Left lung (tissue), 10 donors: ENCODE results near the gene KIF26B. TPM values are rescaled to one million over a fixed set of nuclear protein-coding genes. Genes with fewer than 3 reads are reported as not detected.

Source experiments
- ATAC-seq: fragments of 200-7000 bp; cut with Tn5 transposase; one replicate; pipeline ENCODE4 v1.9.1; 2020; ENCODE audit warnings: moderate library complexity
- DNase-seq, 4 donors: peaks; one replicate each; pipeline ENCODE4 v3.0.0-alpha.2; 2013 to 2020
- H3K27ac ChIP-seq, 2 donors: fragments of 200-600 bp; sonication (generic) in 1 of 2; one replicate each; pipeline versions ENCODE4 v1.5.0 to v1.8.0; 2020 to 2021
- H3K27me3 ChIP-seq, 2 donors: fragments of 200-600 bp; sonication (generic) in 1 of 2; one replicate each; pipeline versions ENCODE4 v1.5.0 to v1.8.0; 2020 to 2021
- H3K36me3 ChIP-seq, 2 donors: fragments of 200-600 bp; sonication (generic) in 1 of 2; one replicate each; pipeline versions ENCODE4 v1.5.0 to v1.8.0; 2020 to 2021
- H3K4me1 ChIP-seq, 2 donors: fragments of 200-600 bp; one replicate each; pipeline ENCODE4 v1.8.0; 2021
- H3K4me3 ChIP-seq, 2 donors: fragments of 200-600 bp; sonication (generic) in 1 of 2; one replicate each; pipeline versions ENCODE4 v1.5.0 to v1.8.0; 2020 to 2021; ENCODE audit warnings: mild to moderate bottlenecking in 1 of 2
- H3K9me3 ChIP-seq, 2 donors: fragments of 200-600 bp; sonication (generic) in 1 of 2; one replicate each; pipeline versions ENCODE4 v1.5.0 to v1.8.0; 2020 to 2021
- CTCF ChIP-seq, 2 donors: fragments of 200-600 bp; sonication (generic) in 1 of 2; IDR thresholded peaks; one replicate each; pipeline versions ENCODE4 v1.5.0 to v1.8.0; 2021; ENCODE audit warnings: antibody characterized with exemption in 2 of 2
- intact Hi-C, 2 donors: fragments of 100-400 bp; cut with DNase I; formaldehyde crosslinking; loops; one replicate each; pipeline versions ENCODE4 v1.11.2 to v1.14.2; 2022
- polyA plus RNA-seq, 6 donors: library from polyadenylated mRNA; unstranded; fragments of 120-200 nt; gene quantifications; one replicate each; pipeline ENCODE4 v1.2.1, GENCODE V29; 2013; ENCODE audit not compliant: insufficient read length in 6 of 6
- total RNA-seq, 2 donors: library from RNA; stranded (reverse); fragmentation: NEBNext Ultra II Directional; extraction: Animal tissue kit (Norgen Biotek cat#: 25700); gene quantifications; one replicate each; pipeline ENCODE4 v1.2.1, GENCODE V29; 2021
- donor health status: DM: no; HTN: yes; CAD: no.
- donor health status: DM: no; HTN: no; CAD: no.

KIF26B gene
- total and polyA plus RNA-seq, 8 donors, result 3.9 to 28.3 (median 6.5) TPM

- intact Hi-C loops, result no loop called here
Observed at GRCh38 chr1:245698116-245698515, 543.3 kb downstream of the KIF26B start.

GRCh38 chr1:245698860-245699259 lies 544.1 kb downstream of the KIF26B start:
- TF ChIP-seq CTCF (IDR thresholded peaks at IDR 0.05), result no peak
- no peaks in the 10 kb centered on the region for H3K4me1 ChIP-seq
- DNase-seq (no peak), ATAC-seq (no peak)
- no peak overlapping the region for H3K27ac ChIP-seq
- no peak overlapping the region for H3K4me3 ChIP-seq
- intact Hi-C loops, result no loop called here
- H3K27me3 ChIP-seq, result no peaks in the 10 kb centered on the region
- no peaks in the 10 kb centered on the region for H3K36me3 ChIP-seq
- no peaks in the 10 kb centered on the region for H3K9me3 ChIP-seq

More at GRCh38 chr1:245698116-245698515, 543.3 kb downstream of the KIF26B start:
- DNase-seq (no peak), ATAC-seq (no peak)
- Histone ChIP-seq H3K27me3 (no peaks in the 10 kb centered on the region), H3K4me1 (no peaks in the 10 kb centered on the region), H3K36me3 (no peaks in the 10 kb centered on the region), H3K27ac (no peak overlapping the region), H3K9me3 (no peaks in the 10 kb centered on the region), H3K4me3 (no peak overlapping the region)
- TF ChIP-seq CTCF (IDR thresholded peaks at IDR 0.05), result no peak

GRCh38 chr1:245700631-245701030 lies 545.8 kb downstream of the KIF26B start:
- ATAC-seq (no peak), DNase-seq (no peak)
- no peaks in the 10 kb centered on the region for H3K27me3 ChIP-seq
- intact Hi-C loops, result no loop called here
- H3K4me3 ChIP-seq, result no peak overlapping the region
- no peaks in the 10 kb centered on the region for H3K36me3 ChIP-seq
- no peak for TF ChIP-seq CTCF (IDR thresholded peaks at IDR 0.05)
- no peak overlapping the region for H3K27ac ChIP-seq
- no peaks in the 10 kb centered on the region for H3K9me3 ChIP-seq
- H3K4me1 ChIP-seq, result no peaks in the 10 kb centered on the region

GRCh38 chr1:245701631-245702030 lies 546.8 kb downstream of the KIF26B start:
- Histone ChIP-seq H3K4me3 (no peak overlapping the region), H3K27me3 (no peaks in the 10 kb centered on the region), H3K36me3 (no peaks in the 10 kb centered on the region), H3K27ac (no peak overlapping the region), H3K4me1 (no peaks in the 10 kb centered on the region), H3K9me3 (no peaks in the 10 kb centered on the region)
- ATAC-seq (no peak), DNase-seq (no peak)
- no peak for TF ChIP-seq CTCF (IDR thresholded peaks at IDR 0.05)
- intact Hi-C loops, result no loop called here

- no peaks in the 10 kb centered on the region for H3K36me3 ChIP-seq
- DNase-seq (no peak), ATAC-seq (no peak)
- no peaks in the 10 kb centered on the region for H3K9me3 ChIP-seq
- intact Hi-C loops, result no loop called here
- H3K27me3 ChIP-seq, result no peaks in the 10 kb centered on the region
- no peaks in the 10 kb centered on the region for H3K4me1 ChIP-seq
- H3K4me3 ChIP-seq, result no peak overlapping the region
- TF ChIP-seq CTCF (IDR thresholded peaks at IDR 0.05), result no peak
- H3K27ac ChIP-seq, result no peak overlapping the region
Observed at GRCh38 chr1:245702346-245702745, 547.6 kb downstream of the KIF26B start.
